Measurements from ENCODE around the gene LAMB2.

DNA sequence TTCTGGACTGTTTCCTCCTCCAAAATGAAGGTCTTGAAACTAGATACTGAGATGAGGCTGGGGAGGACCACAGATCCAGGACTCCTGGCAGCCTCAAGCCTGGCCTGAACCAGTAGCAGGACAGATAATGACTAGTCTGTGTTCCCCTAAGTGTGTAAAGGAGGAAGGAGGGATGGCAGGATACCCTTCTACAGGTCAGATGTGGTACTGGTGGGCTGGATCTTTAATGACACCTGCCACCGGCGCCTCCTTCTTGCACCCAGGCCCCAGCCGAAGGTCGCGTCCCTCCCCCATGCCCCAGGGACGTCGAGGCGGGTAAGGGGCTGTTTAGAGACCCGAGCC, 12.8 kb downstream of the LAMB2 start:
- TF ChIP-seq POLR2AphosphoS5 (IDR thresholded peaks at IDR 0.05; ENCODE audit: low read depth, low read length) (no peak), POLR2A (IDR thresholded peaks at IDR 0.05; ENCODE audit: low read depth, low read length) (no peak), TAF1 (IDR thresholded peaks at IDR 0.05; ENCODE audit: borderline replicate concordance, low read depth, low read length) (no peak)
